T-helper 2 cell treated with Interferon-gamma antibody and Interleukin-4, amounts not matched to agents 5 μg/mL and 100 μg/mL, for 36 hours (primary cell): ENCODE data around the gene AP4S1.
A peak's percentile ranks its signal among the peaks of the same experiment; 100 is the strongest.

Source experiments
- DNase-seq: peaks from one replicate; pipeline ENCODE4 v3.0.0; 2021; ENCODE audit warnings: low spot score
- H3K27ac Mint-ChIP-seq: one replicate; pipeline ENCODE4 v1.8.0; 2021; ENCODE audit warnings: mild to moderate bottlenecking, mixed read lengths
- H3K27me3 Mint-ChIP-seq: one replicate; pipeline ENCODE4 v1.8.0; 2021; ENCODE audit warnings: low read depth, mixed read lengths
- H3K36me3 Mint-ChIP-seq: one replicate; pipeline ENCODE4 v1.8.0; 2021; ENCODE audit warnings: low read depth, mixed read lengths
- H3K4me1 Mint-ChIP-seq: one replicate; pipeline ENCODE4 v1.8.0; 2021; ENCODE audit warnings: low read depth, mixed read lengths
- H3K4me3 Mint-ChIP-seq: one replicate; pipeline ENCODE4 v1.8.0; 2022; ENCODE audit warnings: mild to moderate bottlenecking, moderate library complexity, mixed read lengths
- H3K9me3 Mint-ChIP-seq: one replicate; pipeline ENCODE4 v1.8.0; 2021; ENCODE audit warnings: mixed read lengths

The AP4S1 gene

GRCh38 chr14:31021576-31021949 is 3.9 kb upstream of the AP4S1 start:
- H3K4me1 Mint-ChIP-seq, result peaks cover 23% of the 10 kb centered on the region
- no peaks in the 10 kb centered on the region for H3K27me3 Mint-ChIP-seq
- H3K27ac Mint-ChIP-seq, result no peak overlapping the region
- no peaks in the 10 kb centered on the region for H3K9me3 Mint-ChIP-seq
- no peak overlapping the region for H3K4me3 Mint-ChIP-seq
- peaks cover 13% of the 10 kb centered on the region for H3K36me3 Mint-ChIP-seq
- DNase-seq, result no peak

GRCh38 chr14:31022386-31022785 is 3.1 kb upstream of the AP4S1 start:
- H3K27ac Mint-ChIP-seq, result no peak overlapping the region
- H3K4me3 Mint-ChIP-seq, result no peak overlapping the region
- no peaks in the 10 kb centered on the region for H3K9me3 Mint-ChIP-seq
- H3K4me1 Mint-ChIP-seq, result peaks cover 30% of the 10 kb centered on the region
- H3K36me3 Mint-ChIP-seq, result peaks cover 13% of the 10 kb centered on the region
- H3K27me3 Mint-ChIP-seq, result no peaks in the 10 kb centered on the region
- no peak for DNase-seq

GRCh38 chr14:31024010-31024480 is 1.4 kb upstream of the AP4S1 start:
- Mint-ChIP-seq H3K36me3 (peaks cover 13% of the 10 kb centered on the region), H3K4me3 (peak overlapping the region; percentile 88), H3K9me3 (no peaks in the 10 kb centered on the region), H3K27me3 (no peaks in the 10 kb centered on the region), H3K27ac (peak overlapping the region; percentile 0), H3K4me1 (peaks cover 34% of the 10 kb centered on the region)
- DNase-seq, result no peak

- no peak for DNase-seq
- peak overlapping the region; percentile 88 for H3K4me3 Mint-ChIP-seq
- peak overlapping the region; percentile 78 for H3K27ac Mint-ChIP-seq
- H3K27me3 Mint-ChIP-seq, result no peaks in the 10 kb centered on the region
- no peaks in the 10 kb centered on the region for H3K9me3 Mint-ChIP-seq
- peaks cover 38% of the 10 kb centered on the region for H3K4me1 Mint-ChIP-seq
- peaks cover 13% of the 10 kb centered on the region for H3K36me3 Mint-ChIP-seq
Observed at GRCh38 chr14:31024577-31025366, 677 bp upstream of the AP4S1 start.

- H3K4me3 Mint-ChIP-seq, result peak within 1 kb of the TSS; percentile 96
- DNase-seq, result no peak
- H3K27ac Mint-ChIP-seq, result peak within 1 kb of the TSS; percentile 98
- H3K9me3 Mint-ChIP-seq, result no peaks in the 10 kb centered on the region
- H3K4me1 Mint-ChIP-seq, result peaks cover 44% of the 10 kb centered on the region
- H3K27me3 Mint-ChIP-seq, result no peaks in the 10 kb centered on the region
- peaks cover 10% of the 10 kb centered on the region for H3K36me3 Mint-ChIP-seq
Observed at GRCh38 chr14:31026077-31026449, 614 bp downstream of the AP4S1 start, which contains the start of gene STRN3. STRN3 (minus strand) TSS chr14:31026379; CDS start chr14:31026185, 194 bp downstream.

DNA sequence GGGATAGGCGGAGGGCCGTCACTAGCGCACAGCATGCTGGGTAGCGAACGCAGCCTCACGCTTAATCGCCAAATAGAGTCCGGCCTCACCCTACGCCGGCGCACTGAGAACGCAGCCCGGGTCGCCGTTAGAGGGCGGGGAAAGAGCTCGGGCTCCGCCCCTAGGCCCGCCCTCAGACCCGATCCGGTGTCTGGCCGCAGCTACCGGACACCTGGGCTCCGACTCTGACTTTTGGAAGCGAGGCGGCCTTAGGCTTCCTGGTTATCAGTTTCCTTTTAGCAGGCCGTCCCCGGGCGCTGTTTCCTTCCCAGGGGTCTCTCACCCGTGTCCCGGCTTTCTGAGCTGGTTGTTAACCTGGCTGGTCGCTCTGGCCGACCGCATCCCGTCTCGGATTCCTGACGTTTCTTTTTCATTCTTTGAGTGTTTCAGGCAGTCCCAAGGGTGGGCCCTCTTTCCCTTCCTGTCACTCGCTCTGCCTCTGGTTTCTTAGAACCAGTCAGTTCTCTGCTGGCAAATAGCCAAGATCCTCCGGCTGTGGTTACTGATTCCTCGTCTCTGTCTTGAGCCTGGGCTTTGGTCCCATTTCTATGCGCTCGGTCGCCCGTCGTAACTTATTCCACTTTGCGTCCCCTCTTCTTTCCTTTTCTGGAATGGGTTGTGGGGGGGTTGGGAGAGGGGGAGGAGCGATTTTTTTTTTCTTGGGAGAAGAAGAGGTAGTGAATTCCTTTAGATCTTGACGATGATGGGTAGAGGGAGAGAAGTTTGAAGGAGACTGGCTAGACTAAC is 1.2 kb downstream of the AP4S1 start:
- Mint-ChIP-seq H3K4me3 (peak overlapping the region; percentile 96), H3K27ac (peak overlapping the region; percentile 98), H3K9me3 (no peaks in the 10 kb centered on the region), H3K36me3 (peaks cover 5% of the 10 kb centered on the region), H3K4me1 (peaks cover 45% of the 10 kb centered on the region), H3K27me3 (no peaks in the 10 kb centered on the region)
- DNase-seq, result peak; percentile 95

DNA sequence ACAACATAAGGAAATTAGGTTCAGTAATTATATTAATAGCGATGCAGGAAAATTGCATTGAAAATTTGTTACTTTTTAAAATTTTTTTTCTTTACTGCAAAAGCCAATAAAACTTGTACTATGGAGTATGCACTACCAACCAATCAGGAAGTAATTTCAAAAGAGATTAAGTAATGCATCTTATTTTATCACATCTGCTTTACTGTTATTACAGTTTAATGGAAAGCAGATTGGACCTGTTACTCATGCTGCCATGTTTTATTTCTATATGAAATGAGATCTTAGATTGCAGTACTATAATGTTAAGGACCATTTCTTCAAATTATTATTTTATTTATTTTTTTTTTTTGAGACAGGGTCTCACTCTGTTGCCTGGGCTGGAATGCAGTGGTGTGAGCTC is 2.4 kb downstream of the AP4S1 start:
- Mint-ChIP-seq H3K9me3 (no peaks in the 10 kb centered on the region), H3K27ac (no peak overlapping the region), H3K4me1 (peaks cover 47% of the 10 kb centered on the region), H3K36me3 (peaks cover under 1% of the 10 kb centered on the region), H3K4me3 (no peak overlapping the region), H3K27me3 (no peaks in the 10 kb centered on the region)
- DNase-seq, result no peak

GRCh38 chr14:31029016-31029970 is 3.8 kb downstream of the AP4S1 start:
- Mint-ChIP-seq H3K27ac (no peak overlapping the region), H3K4me1 (peaks cover 41% of the 10 kb centered on the region)

DNA sequence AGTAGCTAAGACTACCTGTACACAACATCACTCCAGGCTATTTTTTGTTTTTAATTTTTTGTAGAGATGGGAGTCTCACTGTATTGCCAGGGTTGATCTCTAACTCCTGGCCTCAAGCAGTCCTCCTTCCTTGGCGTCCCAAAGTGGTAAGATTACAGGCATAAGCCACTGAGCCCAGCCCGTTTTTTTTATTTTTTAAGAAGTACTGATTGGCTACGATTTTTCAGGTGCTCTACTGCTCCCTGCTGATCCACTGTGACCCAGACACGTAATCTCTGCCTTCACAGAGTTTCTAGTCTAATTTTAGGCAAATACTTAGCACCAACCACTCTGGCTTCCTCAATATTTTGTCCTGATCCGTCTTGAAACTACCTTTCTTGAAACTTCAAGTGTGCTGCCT is 5.0 kb downstream of the AP4S1 start:
- Mint-ChIP-seq H3K4me1 (peaks cover 33% of the 10 kb centered on the region), H3K27ac (no peak overlapping the region), H3K36me3 (no peaks in the 10 kb centered on the region), H3K27me3 (no peaks in the 10 kb centered on the region), H3K9me3 (no peaks in the 10 kb centered on the region), H3K4me3 (no peak overlapping the region)
- DNase-seq, result no peak

More at GRCh38 chr14:31029016-31029970, 3.8 kb downstream of the AP4S1 start:
- H3K9me3 Mint-ChIP-seq, result no peaks in the 10 kb centered on the region
- no peak for DNase-seq
- no peaks in the 10 kb centered on the region for H3K36me3 Mint-ChIP-seq
- H3K4me3 Mint-ChIP-seq, result no peak overlapping the region
- H3K27me3 Mint-ChIP-seq, result no peaks in the 10 kb centered on the region

GRCh38 chr14:31036552-31036951 is 11.1 kb downstream of the AP4S1 start:
- H3K4me1 Mint-ChIP-seq, result peaks cover 8% of the 10 kb centered on the region
- H3K4me3 Mint-ChIP-seq, result no peak overlapping the region
- H3K27ac Mint-ChIP-seq, result no peak overlapping the region
- no peaks in the 10 kb centered on the region for H3K27me3 Mint-ChIP-seq
- DNase-seq, result no peak
- H3K9me3 Mint-ChIP-seq, result no peaks in the 10 kb centered on the region
- no peaks in the 10 kb centered on the region for H3K36me3 Mint-ChIP-seq

- Mint-ChIP-seq H3K27ac (no peak overlapping the region), H3K4me3 (no peak overlapping the region), H3K4me1 (peaks cover 3% of the 10 kb centered on the region), H3K36me3 (no peaks in the 10 kb centered on the region), H3K27me3 (no peaks in the 10 kb centered on the region), H3K9me3 (no peaks in the 10 kb centered on the region)
- no peak for DNase-seq
Observed at GRCh38 chr14:31037709-31038221, 12.3 kb downstream of the AP4S1 start.

DNA sequence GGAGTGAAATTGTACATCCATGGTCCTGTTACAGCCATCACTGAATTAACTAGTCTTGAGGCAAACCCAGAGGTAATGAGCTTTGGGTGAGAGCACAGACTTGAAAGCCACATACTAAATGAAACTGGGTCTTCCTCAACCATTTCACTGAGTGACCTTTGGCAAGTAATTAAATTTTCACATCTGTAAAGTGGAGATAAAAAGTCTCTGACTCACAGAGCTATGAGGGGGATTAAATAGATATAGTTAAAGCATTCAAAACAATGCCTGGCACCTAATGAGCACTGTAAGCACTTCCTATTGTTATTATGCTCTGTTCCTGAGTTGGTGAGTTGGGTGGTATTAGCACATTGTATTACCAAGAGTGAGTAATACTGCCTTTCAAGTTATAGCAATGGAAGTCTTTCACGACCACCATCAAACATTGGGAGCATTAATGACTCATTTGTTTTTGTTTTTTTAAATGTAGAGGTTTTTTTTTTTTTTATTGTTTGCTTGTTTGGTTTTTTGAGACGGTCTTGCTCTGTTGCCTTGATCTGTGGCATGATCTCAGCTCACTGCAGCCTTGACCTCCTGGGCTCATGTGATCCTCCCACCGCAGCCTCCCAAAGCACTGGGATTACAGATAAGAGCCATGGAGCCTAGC is 13.2 kb downstream of the AP4S1 start:
- no peak overlapping the region for H3K4me3 Mint-ChIP-seq
- H3K27ac Mint-ChIP-seq, result no peak overlapping the region
- H3K4me1 Mint-ChIP-seq, result no peaks in the 10 kb centered on the region
- DNase-seq, result no peak
- H3K9me3 Mint-ChIP-seq, result no peaks in the 10 kb centered on the region
- H3K27me3 Mint-ChIP-seq, result no peaks in the 10 kb centered on the region
- H3K36me3 Mint-ChIP-seq, result no peaks in the 10 kb centered on the region

DNA sequence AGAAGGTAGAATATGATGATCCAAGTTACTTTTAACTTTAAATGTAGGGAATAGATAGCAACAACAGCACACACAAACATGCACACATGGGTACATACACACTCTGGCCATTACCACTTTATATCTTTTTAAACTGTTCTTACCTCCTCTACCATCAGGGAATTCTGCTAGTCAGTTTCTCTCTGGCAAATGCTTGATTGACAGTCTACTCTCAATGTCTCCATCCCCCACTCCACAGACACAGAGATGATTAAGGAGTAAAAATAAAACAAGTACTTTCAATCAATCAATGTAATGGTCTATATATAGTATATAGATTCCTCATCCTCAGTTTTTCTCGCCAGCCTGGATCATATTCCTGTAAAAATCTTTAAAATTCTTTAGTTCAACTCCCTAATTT is 16.9 kb downstream of the AP4S1 start:
- H3K9me3 Mint-ChIP-seq, result no peaks in the 10 kb centered on the region
- no peak for DNase-seq
- H3K36me3 Mint-ChIP-seq, result no peaks in the 10 kb centered on the region
- H3K27me3 Mint-ChIP-seq, result no peaks in the 10 kb centered on the region
- no peak overlapping the region for H3K4me3 Mint-ChIP-seq
- no peaks in the 10 kb centered on the region for H3K4me1 Mint-ChIP-seq
- H3K27ac Mint-ChIP-seq, result no peak overlapping the region
